Activated T-cell treated with anti-CD3 and anti-CD28 coated beads for 48 hours (primary cell): Measurements from ENCODE around the gene ZFP64.
"Not testable (repeated sequence)": the region's sequence is repeated elsewhere in the genome, so short reads cannot be mapped to it uniquely, and the experiment has no call there.

ENCODE experiments used
- DNase-seq: peaks from one replicate; pipeline ENCODE4 v3.0.0-alpha.2; 2020; ENCODE audit warnings: low read depth

Gene ZFP64

GRCh38 chr20:52191132-52191915, at the start of gene ZFP64:
Gene ZFP64 (minus strand): TSS chr20:52191779. CDS start chr20:52191636, 143 bp downstream.
- peak; percentile 71 for DNase-seq

- DNase-seq, result no peak
Observed at GRCh38 chr20:52240802-52241201, 49.2 kb upstream of the ZFP64 start.

- DNase-seq, result no peak
Observed at GRCh38 chr20:52239102-52239501, 47.5 kb upstream of the ZFP64 start.

- DNase-seq, result no peak
Observed at GRCh38 chr20:52236292-52236691, 44.7 kb upstream of the ZFP64 start.

GRCh38 chr20:52235129-52235528, 43.5 kb upstream of the ZFP64 start:
- DNase-seq, result no peak

GRCh38 chr20:52234302-52235045, 42.9 kb upstream of the ZFP64 start:
- no peak for DNase-seq

- no peak for DNase-seq
Observed at GRCh38 chr20:52231230-52231746, 39.7 kb upstream of the ZFP64 start.

- DNase-seq, result no peak
Observed at GRCh38 chr20:52230409-52230808, 38.8 kb upstream of the ZFP64 start.

- DNase-seq, result not testable (repeated sequence)
Observed at GRCh38 chr20:52229346-52229745, 37.8 kb upstream of the ZFP64 start.

GRCh38 chr20:52226370-52226769, 34.8 kb upstream of the ZFP64 start:
- DNase-seq, result no peak

GRCh38 chr20:52224920-52225319, 33.3 kb upstream of the ZFP64 start:
- DNase-seq, result no peak

GRCh38 chr20:52221362-52221761, 29.8 kb upstream of the ZFP64 start:
- DNase-seq, result not testable (repeated sequence)

GRCh38 chr20:52220891-52221290, 29.3 kb upstream of the ZFP64 start:
- DNase-seq, result not testable (repeated sequence)

GRCh38 chr20:52219441-52219840, 27.9 kb upstream of the ZFP64 start:
- no peak for DNase-seq

- DNase-seq, result no peak
Observed at GRCh38 chr20:52217689-52218395, 26.3 kb upstream of the ZFP64 start.

- no peak for DNase-seq
Observed at GRCh38 chr20:52213995-52214394, 22.4 kb upstream of the ZFP64 start.

GRCh38 chr20:52212943-52213342, 21.4 kb upstream of the ZFP64 start:
- no peak for DNase-seq

GRCh38 chr20:52210037-52210990, 18.7 kb upstream of the ZFP64 start:
- DNase-seq, result no peak

- no peak for DNase-seq
Observed at GRCh38 chr20:52209154-52209571, 17.6 kb upstream of the ZFP64 start.

- no peak for DNase-seq
Observed at GRCh38 chr20:52207020-52207810, 15.6 kb upstream of the ZFP64 start.
